SK-N-SH (cell line): ENCODE data around the gene CMC2. TPM values are rescaled to one million over a fixed set of nuclear protein-coding genes. Genes with fewer than 3 reads are reported as not detected.

Experiments used
- CTCF ChIA-PET: fragments of 300-600, 350-600 bp; formaldehyde crosslinking; extraction: SDS; loops from one replicate; lab custom pipeline; 2021; lab: Yijun Ruan, JAX
- POLR2A ChIA-PET: fragments of 350-600 bp; sonication (Branson Sonifier 250); formaldehyde crosslinking; extraction: SDS; loops from one replicate; lab custom pipeline; 2020; ENCODE audit warnings: antibody characterized with exemption, inconsistent platforms; lab: Yijun Ruan, JAX
- DNase-seq: peaks from one replicate; pipeline ENCODE4 v3.0.0; 2012
- H2AFZ ChIP-seq: fragments of 200-600 bp; sonication (generic); 2 replicates; pipeline ENCODE4 v1.8.1; 2016; ENCODE audit warnings: antibody characterized with exemption, mild to moderate bottlenecking, low read depth
- H3F3A ChIP-seq: fragments of 200-600 bp; sonication (generic); replicated peaks from 2 replicates; pipeline ENCODE3; 2016; ENCODE audit warnings: antibody characterized with exemption, mild to moderate bottlenecking; ENCODE audit not compliant: insufficient read depth
- H3K27ac ChIP-seq, 2 experiments: fragments of 200-500 bp in 1 of 2; fragments of 200-600 bp in 1 of 2; sonication (Bioruptor generic) in 1 of 2; sonication (generic), shearing (Covaris generic) in 1 of 2; 2 replicates each; pipeline versions ENCODE4 v1.5.1 to v1.6.1; 2014 to 2016; ENCODE audit warnings: low read depth in 2 of 2, inconsistent platforms in 1 of 2, low read length in 1 of 2, mild to moderate bottlenecking in 1 of 2, mixed read lengths in 1 of 2
- H3K27me3 ChIP-seq: fragments of 200-600 bp; sonication (generic), shearing (Covaris generic); 2 replicates; pipeline ENCODE4 v1.6.1; 2016; ENCODE audit warnings: mixed run types; ENCODE audit not compliant: insufficient read depth
- H3K36me3 ChIP-seq, 2 experiments: fragments of 200-500 bp in 1 of 2; fragments of 200-600 bp in 1 of 2; sonication (Bioruptor generic) in 1 of 2; sonication (generic) in 1 of 2; replicated peaks in 1 of 2; 2 replicates each; pipeline versions ENCODE3 to v1.5.1; 2014 to 2016; ENCODE audit warnings: low read length in 1 of 2, mild to moderate bottlenecking in 1 of 2; ENCODE audit not compliant: insufficient read depth in 2 of 2, control insufficient read depth in 1 of 2
- H3K4me1 ChIP-seq, 2 experiments: fragments of 200-500 bp in 1 of 2; fragments of 200-600 bp in 1 of 2; sonication (Bioruptor generic) in 1 of 2; sonication (generic), shearing (Covaris generic) in 1 of 2; 2 replicates each; pipeline versions ENCODE4 v1.5.1 to v1.6.1; 2014 to 2016; ENCODE audit warnings: low read depth in 1 of 2, low read length in 1 of 2, mixed run types in 1 of 2; ENCODE audit not compliant: insufficient read depth in 2 of 2, control insufficient read depth in 1 of 2
- H3K4me2 ChIP-seq: fragments of 200-600 bp; sonication (generic), shearing (Covaris generic); 2 replicates; pipeline ENCODE4 v1.6.1; 2017; ENCODE audit warnings: mixed run types
- H3K4me3 ChIP-seq, 2 experiments: fragments of 200-500 bp in 1 of 2; fragments of 200-600 bp in 1 of 2; sonication (Bioruptor generic) in 1 of 2; sonication (generic), shearing (Covaris generic) in 1 of 2; 2 replicates each; pipeline versions ENCODE4 v1.5.1 to v1.8.1; 2014 to 2016; ENCODE audit warnings: low read depth in 2 of 2, inconsistent platforms in 1 of 2, low read length in 1 of 2, mild to moderate bottlenecking in 1 of 2, mixed read lengths in 1 of 2, moderate library complexity in 1 of 2
- H3K79me2 ChIP-seq: fragments of 200-600 bp; sonication (generic); 2 replicates; pipeline ENCODE4 v1.8.1; 2017; ENCODE audit warnings: mild to moderate bottlenecking; ENCODE audit not compliant: insufficient read depth
- H3K9ac ChIP-seq: fragments of 200-600 bp; sonication (generic); 2 replicates; pipeline ENCODE4 v1.6.1; 2017; ENCODE audit warnings: mixed run types
- H3K9me2 ChIP-seq: fragments of 200-600 bp; sonication (generic); 2 replicates; pipeline ENCODE4 v1.6.1; 2017; ENCODE audit warnings: mixed run types
- H3K9me3 ChIP-seq: fragments of 200-600 bp; sonication (generic); 2 replicates; pipeline ENCODE4 v1.6.1; 2017; ENCODE audit warnings: mixed run types, mild to moderate bottlenecking, moderate library complexity
- H4K20me1 ChIP-seq: fragments of 200-600 bp; sonication (generic); 2 replicates; pipeline ENCODE4 v1.6.1; 2017; ENCODE audit warnings: mild to moderate bottlenecking, mixed run types; ENCODE audit not compliant: insufficient read depth
- EP300 ChIP-seq, 2 experiments: IDR thresholded peaks; 2 replicates each; pipeline versions ENCODE4 v1.4.0 to v1.6.1; 2012; ENCODE audit warnings: borderline replicate concordance in 1 of 2, low read depth in 1 of 2, low read length in 1 of 2
- EZH2phosphoT487 ChIP-seq: fragments of 200-600 bp; sonication (generic); IDR thresholded peaks from 2 replicates; pipeline ENCODE4 v1.6.1; 2017; ENCODE audit warnings: low read depth, mixed run types, mild to moderate bottlenecking, antibody characterized with exemption, moderate library complexity, borderline replicate concordance
- FOSL2 ChIP-seq: IDR thresholded peaks from 2 replicates; pipeline ENCODE4 v1.4.0; 2012; ENCODE audit warnings: low read depth, mild to moderate bottlenecking, moderate library complexity, borderline replicate concordance
- FOXM1 ChIP-seq: IDR thresholded peaks from 2 replicates; pipeline ENCODE4 v1.4.0; 2012; ENCODE audit warnings: low read depth, mild to moderate bottlenecking
- GABPA ChIP-seq: IDR thresholded peaks from 2 replicates; pipeline ENCODE4 v1.4.0; 2012; ENCODE audit warnings: low read depth, mild to moderate bottlenecking
- GATA2 ChIP-seq: sonication (generic); formaldehyde crosslinking; IDR thresholded peaks from 2 replicates; pipeline ENCODE4 v1.5.0; 2020; ENCODE audit warnings: mild to moderate bottlenecking, missing genetic modification reagents
- MEF2A ChIP-seq: IDR thresholded peaks from 2 replicates; pipeline ENCODE4 v1.4.0; 2012; ENCODE audit warnings: low read depth, borderline replicate concordance
- NFIC ChIP-seq: IDR thresholded peaks from 2 replicates; pipeline ENCODE4 v1.4.0; 2012; ENCODE audit warnings: borderline replicate concordance
- POLR2AphosphoS5 ChIP-seq: IDR thresholded peaks from 2 replicates; pipeline ENCODE4 v1.6.1; 2012; ENCODE audit warnings: low read depth, low read length
- RXRA ChIP-seq: IDR thresholded peaks from 2 replicates; pipeline ENCODE4 v1.4.0; 2012; ENCODE audit warnings: low read depth, mild to moderate bottlenecking, borderline replicate concordance
- SMC3 ChIP-seq: IDR thresholded peaks from 2 replicates; pipeline ENCODE4 v1.6.1; 2012; ENCODE audit warnings: low read depth, low read length, improper control_type of control experiment
- TCF12 ChIP-seq: IDR thresholded peaks from 2 replicates; pipeline ENCODE4 v1.4.0; 2012
- TEAD4 ChIP-seq: IDR thresholded peaks from 2 replicates; pipeline ENCODE4 v1.4.0; 2012; ENCODE audit warnings: mild to moderate bottlenecking, borderline replicate concordance; ENCODE audit not compliant: insufficient read depth
- YY1 ChIP-seq: IDR thresholded peaks from 2 replicates; pipeline ENCODE4 v1.4.0; 2012; ENCODE audit warnings: low read depth, mild to moderate bottlenecking
- WGBS: methylation state at CpG from one replicate; pipeline ENCODE4 v1.1.6; 2017; ENCODE audit warnings: low lambda C conversion rate; 5-methylcytosine and 5-hydroxymethylcytosine counted together
- polyA plus RNA-seq, 3 experiments: library from polyadenylated mRNA; depleted of rRNA; stranded (reverse); fragments of >200 nt; gene quantifications; 2 replicates each; pipeline ENCODE4 v1.2.3, GENCODE V29; 2012
- TF ChIP-seq, protein P1 (sequence below): fragments of 200-600 bp; sonication (generic); IDR thresholded peaks from 2 replicates; pipeline ENCODE4 v1.6.1; 2017; ENCODE audit warnings: antibody characterized with exemption, mild to moderate bottlenecking, moderate library complexity
- TF ChIP-seq, protein P2 (sequence below): fragments of 150-350 bp; IDR thresholded peaks from 2 replicates; pipeline ENCODE4 v1.6.1; 2017; ENCODE audit warnings: antibody characterized with exemption, low read length, low read depth, borderline replicate concordance
- TF ChIP-seq, protein P3 (sequence below): IDR thresholded peaks from 2 replicates; pipeline ENCODE4 v1.4.0; 2012; ENCODE audit warnings: low read depth, borderline replicate concordance
- TF ChIP-seq, protein P4 (sequence below): fragments of 150-350 bp; IDR thresholded peaks from 2 replicates; pipeline ENCODE4 v1.6.1; 2016; ENCODE audit warnings: mild to moderate bottlenecking, low read depth, low read length

CMC2 gene
- polyA plus RNA-seq, 1 of the 3 experiments (the other 2 are of a cell fraction), result 135 TPM

DNA sequence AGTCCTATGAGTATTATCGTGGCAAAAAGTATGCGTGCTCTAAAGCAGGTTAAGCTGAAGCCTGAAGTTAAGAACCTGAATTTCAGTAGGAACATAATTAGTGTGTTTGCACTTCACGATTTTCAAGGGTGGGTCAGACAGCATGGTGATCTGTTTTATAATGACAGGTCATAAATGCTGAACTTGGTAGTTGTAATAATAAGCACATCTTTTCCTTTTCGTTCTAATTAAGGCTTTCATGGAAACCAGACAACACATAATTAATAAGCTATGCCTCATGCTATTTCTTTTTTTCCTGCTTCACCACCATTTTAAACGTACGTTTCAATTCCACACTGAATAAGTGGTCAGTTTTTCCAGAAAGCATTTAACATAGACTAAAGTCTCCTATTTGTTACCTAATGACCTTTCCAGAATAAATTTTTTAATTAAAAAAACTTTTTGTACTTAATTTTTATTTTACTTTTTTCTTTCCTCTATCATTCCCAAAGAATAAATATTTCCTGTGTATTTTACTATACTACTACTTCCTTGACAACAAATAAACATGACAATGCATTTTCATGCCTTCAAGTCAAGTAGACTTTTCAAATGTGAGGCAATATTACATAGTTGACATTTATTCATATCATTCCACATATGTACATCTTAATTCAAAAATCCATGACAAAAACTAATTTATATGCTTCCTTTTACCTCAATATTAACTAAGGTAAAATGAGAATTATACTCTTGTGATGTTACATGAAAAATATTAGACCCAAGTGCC lies 22.4 kb downstream of the CMC2 start:
- CTCF ChIA-PET, result interaction anchor here (2.0 kb wide), 1 partner anchor 10 kb away, joined by 13 read pairs; no protein-coding TSS in a partner anchor
- H3K79me2 ChIP-seq, result peaks cover 68% of the 10 kb centered on the region
- H3K27ac ChIP-seq, result no peak overlapping the region

DNA sequence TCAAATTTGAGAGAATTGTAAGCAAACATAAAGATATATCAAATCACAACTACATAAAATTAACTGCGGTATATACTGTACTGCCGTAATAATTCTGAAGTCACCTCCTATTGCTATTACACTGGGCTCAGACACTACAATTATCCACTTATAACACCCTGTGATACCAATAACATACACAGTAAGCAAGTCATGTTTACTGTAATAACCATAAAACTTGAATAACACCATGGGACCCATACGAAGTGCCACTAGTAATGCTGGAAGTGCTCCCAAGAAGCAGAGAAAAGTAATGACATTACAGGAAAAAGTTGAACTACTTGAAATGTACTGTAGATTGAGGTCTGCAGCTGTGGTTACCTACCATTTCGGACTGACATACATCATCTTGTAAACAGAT lies 24.0 kb downstream of the CMC2 start:
- ChIA-PET POLR2A (no interaction called here), CTCF (interaction anchor here (2.0 to 2.1 kb wide), 2 partner anchors 8 to 22 kb away, joined by 10 to 13 read pairs; no protein-coding TSS in a partner anchor)
- H3K36me3 ChIP-seq, result peaks cover 0 to 13% of the 10 kb centered on the region in 2 experiments
- H3F3A ChIP-seq, result no peaks in the 10 kb centered on the region
- H3K27ac ChIP-seq, result no peak overlapping the region
- no peak overlapping the region for H3K4me3 ChIP-seq
- no peaks in the 10 kb centered on the region for H4K20me1 ChIP-seq
- no peaks in the 10 kb centered on the region for H3K9me3 ChIP-seq
- 72% methylated on average over 4 of the region's 4 CpGs for WGBS
- H3K4me1 ChIP-seq, result peaks cover 0 to 2% of the 10 kb centered on the region in 2 experiments; a peak in 1 of 4 replicates
- DNase-seq, result no peak
- no peaks in the 10 kb centered on the region for H3K27me3 ChIP-seq
- no peak overlapping the region for H2AFZ ChIP-seq
- H3K79me2 ChIP-seq, result peaks cover 57% of the 10 kb centered on the region
- no peak overlapping the region for H3K4me2 ChIP-seq
- no peaks in the 10 kb centered on the region for H3K9me2 ChIP-seq
- no peak overlapping the region for H3K9ac ChIP-seq
- TF ChIP-seq RXRA (no peak), TCF12 (no peak), EZH2phosphoT487 (no peak), SMC3 (no peak), MEF2A (no peak), GATA2 (CRISPR knock-in tag) (no peak), GABPA (no peak), EP300 (IDR thresholded peaks at IDR 0.05; ENCODE audit: borderline replicate concordance in 1 of 2, low read depth in 1 of 2, low read length in 1 of 2) (no peak), FOXM1 (no peak), YY1 (no peak), FOSL2 (no peak)
- TF ChIP-seq, protein P1, sequence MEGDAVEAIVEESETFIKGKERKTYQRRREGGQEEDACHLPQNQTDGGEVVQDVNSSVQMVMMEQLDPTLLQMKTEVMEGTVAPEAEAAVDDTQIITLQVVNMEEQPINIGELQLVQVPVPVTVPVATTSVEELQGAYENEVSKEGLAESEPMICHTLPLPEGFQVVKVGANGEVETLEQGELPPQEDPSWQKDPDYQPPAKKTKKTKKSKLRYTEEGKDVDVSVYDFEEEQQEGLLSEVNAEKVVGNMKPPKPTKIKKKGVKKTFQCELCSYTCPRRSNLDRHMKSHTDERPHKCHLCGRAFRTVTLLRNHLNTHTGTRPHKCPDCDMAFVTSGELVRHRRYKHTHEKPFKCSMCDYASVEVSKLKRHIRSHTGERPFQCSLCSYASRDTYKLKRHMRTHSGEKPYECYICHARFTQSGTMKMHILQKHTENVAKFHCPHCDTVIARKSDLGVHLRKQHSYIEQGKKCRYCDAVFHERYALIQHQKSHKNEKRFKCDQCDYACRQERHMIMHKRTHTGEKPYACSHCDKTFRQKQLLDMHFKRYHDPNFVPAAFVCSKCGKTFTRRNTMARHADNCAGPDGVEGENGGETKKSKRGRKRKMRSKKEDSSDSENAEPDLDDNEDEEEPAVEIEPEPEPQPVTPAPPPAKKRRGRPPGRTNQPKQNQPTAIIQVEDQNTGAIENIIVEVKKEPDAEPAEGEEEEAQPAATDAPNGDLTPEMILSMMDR, result no peak
- TF ChIP-seq, protein P2, sequence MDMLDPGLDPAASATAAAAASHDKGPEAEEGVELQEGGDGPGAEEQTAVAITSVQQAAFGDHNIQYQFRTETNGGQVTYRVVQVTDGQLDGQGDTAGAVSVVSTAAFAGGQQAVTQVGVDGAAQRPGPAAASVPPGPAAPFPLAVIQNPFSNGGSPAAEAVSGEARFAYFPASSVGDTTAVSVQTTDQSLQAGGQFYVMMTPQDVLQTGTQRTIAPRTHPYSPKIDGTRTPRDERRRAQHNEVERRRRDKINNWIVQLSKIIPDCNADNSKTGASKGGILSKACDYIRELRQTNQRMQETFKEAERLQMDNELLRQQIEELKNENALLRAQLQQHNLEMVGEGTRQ, result no peak

More for the DNA sequence above, 22.4 kb downstream of the CMC2 start:
- peaks cover 0 to 2% of the 10 kb centered on the region in 2 experiments; a peak in 1 of 4 replicates for H3K4me1 ChIP-seq
- POLR2A ChIA-PET, result no interaction called here
- peaks cover 0 to 5% of the 10 kb centered on the region in 2 experiments for H3K36me3 ChIP-seq
- no peaks in the 10 kb centered on the region for H3F3A ChIP-seq
- WGBS, result 90% methylated on average over 6 of the region's 6 CpGs
- TF ChIP-seq POLR2AphosphoS5, result no peak
- TF ChIP-seq NFIC, result no peak
- TF ChIP-seq, protein P3, sequence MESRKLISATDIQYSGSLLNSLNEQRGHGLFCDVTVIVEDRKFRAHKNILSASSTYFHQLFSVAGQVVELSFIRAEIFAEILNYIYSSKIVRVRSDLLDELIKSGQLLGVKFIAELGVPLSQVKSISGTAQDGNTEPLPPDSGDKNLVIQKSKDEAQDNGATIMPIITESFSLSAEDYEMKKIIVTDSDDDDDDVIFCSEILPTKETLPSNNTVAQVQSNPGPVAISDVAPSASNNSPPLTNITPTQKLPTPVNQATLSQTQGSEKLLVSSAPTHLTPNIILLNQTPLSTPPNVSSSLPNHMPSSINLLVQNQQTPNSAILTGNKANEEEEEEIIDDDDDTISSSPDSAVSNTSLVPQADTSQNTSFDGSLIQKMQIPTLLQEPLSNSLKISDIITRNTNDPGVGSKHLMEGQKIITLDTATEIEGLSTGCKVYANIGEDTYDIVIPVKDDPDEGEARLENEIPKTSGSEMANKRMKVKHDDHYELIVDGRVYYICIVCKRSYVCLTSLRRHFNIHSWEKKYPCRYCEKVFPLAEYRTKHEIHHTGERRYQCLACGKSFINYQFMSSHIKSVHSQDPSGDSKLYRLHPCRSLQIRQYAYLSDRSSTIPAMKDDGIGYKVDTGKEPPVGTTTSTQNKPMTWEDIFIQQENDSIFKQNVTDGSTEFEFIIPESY, result no peak
- TF ChIP-seq TEAD4, result no peak
- TF ChIP-seq EZH2phosphoT487, result no peak
- TF ChIP-seq, protein P4, sequence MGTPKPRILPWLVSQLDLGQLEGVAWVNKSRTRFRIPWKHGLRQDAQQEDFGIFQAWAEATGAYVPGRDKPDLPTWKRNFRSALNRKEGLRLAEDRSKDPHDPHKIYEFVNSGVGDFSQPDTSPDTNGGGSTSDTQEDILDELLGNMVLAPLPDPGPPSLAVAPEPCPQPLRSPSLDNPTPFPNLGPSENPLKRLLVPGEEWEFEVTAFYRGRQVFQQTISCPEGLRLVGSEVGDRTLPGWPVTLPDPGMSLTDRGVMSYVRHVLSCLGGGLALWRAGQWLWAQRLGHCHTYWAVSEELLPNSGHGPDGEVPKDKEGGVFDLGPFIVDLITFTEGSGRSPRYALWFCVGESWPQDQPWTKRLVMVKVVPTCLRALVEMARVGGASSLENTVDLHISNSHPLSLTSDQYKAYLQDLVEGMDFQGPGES, result no peak
- no peak for TF ChIP-seq SMC3
- TF ChIP-seq, protein P2, result no peak
- no peaks in the 10 kb centered on the region for H4K20me1 ChIP-seq
- no peak overlapping the region for H3K4me2 ChIP-seq
- no peaks in the 10 kb centered on the region for H3K27me3 ChIP-seq
- no peak overlapping the region for H3K9ac ChIP-seq
- no peak for DNase-seq
- H2AFZ ChIP-seq, result no peak overlapping the region
- H3K4me3 ChIP-seq, result no peak overlapping the region
- H3K9me2 ChIP-seq, result no peaks in the 10 kb centered on the region
- no peaks in the 10 kb centered on the region for H3K9me3 ChIP-seq
